PC-3 (cell line): ENCODE data around the gene GPR32.

Experiments
- EZH2 ChIP-seq: fragments of 300-600 bp; sonication (generic); IDR thresholded peaks from one replicate; pipeline ENCODE4 v1.6.1; 2017; ENCODE audit warnings: antibody characterized with exemption, mild to moderate bottlenecking, low read length; ENCODE audit not compliant: unreplicated experiment
- EZH2phosphoT487 ChIP-seq: fragments of 300-600 bp; sonication (generic); IDR thresholded peaks from 2 replicates; pipeline ENCODE4 v1.6.1; 2018; ENCODE audit warnings: mild to moderate bottlenecking, antibody characterized with exemption, low read length, borderline replicate concordance
- TF ChIP-seq, protein P1 (sequence below): fragments of 300-600 bp; sonication (generic); conservative IDR thresholded peaks from 2 replicates; pipeline ENCODE4 v1.5.1; 2017; ENCODE audit warnings: antibody characterized with exemption, low read depth, mild to moderate bottlenecking, low read length

DNA sequence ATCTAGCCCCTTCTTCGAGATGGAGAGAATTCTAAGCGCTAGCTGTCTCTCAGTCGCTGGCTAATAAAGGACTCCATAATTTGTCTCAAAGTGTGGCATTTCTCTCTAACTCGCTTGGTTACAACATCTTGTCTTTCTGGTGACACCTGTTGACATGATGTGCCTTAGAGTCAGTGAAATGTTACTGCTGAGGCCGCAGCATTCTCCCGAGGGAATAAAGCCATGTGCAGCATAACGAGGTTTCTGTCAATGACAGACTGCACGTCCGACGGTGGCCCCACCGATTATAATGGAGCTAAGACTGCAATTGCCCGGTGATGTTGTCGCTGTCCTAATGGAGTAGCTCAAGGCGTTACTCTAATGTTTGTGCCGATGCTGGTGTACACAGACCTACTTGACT lies 20.3 kb upstream of the GPR32 start:
- TF ChIP-seq, protein P1, sequence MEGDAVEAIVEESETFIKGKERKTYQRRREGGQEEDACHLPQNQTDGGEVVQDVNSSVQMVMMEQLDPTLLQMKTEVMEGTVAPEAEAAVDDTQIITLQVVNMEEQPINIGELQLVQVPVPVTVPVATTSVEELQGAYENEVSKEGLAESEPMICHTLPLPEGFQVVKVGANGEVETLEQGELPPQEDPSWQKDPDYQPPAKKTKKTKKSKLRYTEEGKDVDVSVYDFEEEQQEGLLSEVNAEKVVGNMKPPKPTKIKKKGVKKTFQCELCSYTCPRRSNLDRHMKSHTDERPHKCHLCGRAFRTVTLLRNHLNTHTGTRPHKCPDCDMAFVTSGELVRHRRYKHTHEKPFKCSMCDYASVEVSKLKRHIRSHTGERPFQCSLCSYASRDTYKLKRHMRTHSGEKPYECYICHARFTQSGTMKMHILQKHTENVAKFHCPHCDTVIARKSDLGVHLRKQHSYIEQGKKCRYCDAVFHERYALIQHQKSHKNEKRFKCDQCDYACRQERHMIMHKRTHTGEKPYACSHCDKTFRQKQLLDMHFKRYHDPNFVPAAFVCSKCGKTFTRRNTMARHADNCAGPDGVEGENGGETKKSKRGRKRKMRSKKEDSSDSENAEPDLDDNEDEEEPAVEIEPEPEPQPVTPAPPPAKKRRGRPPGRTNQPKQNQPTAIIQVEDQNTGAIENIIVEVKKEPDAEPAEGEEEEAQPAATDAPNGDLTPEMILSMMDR: no peak
- no peak for TF ChIP-seq EZH2phosphoT487
- no peak for TF ChIP-seq EZH2
